GM18867 (cell line): ENCODE results near the gene ADAM12.
"Not testable (repeated sequence)": the region's sequence is repeated elsewhere in the genome, so short reads cannot be mapped to it uniquely, and the experiment has no call there.

Experiments
- ATAC-seq: cut with Tn5 transposase; IDR thresholded peaks from one replicate; pipeline ENCODE4 v1.9.1; 2021; ENCODE audit warnings: mild to moderate bottlenecking, moderate library complexity; ENCODE audit not compliant: unreplicated experiment

Gene ADAM12

GRCh38 chr10:126062131-126063032 lies 325.9 kb downstream of the ADAM12 start:
- ATAC-seq: no peak

- no peak for ATAC-seq
These were observed 326.8 kb downstream of the ADAM12 start for GRCh38 chr10:126061526-126061925.

DNA sequence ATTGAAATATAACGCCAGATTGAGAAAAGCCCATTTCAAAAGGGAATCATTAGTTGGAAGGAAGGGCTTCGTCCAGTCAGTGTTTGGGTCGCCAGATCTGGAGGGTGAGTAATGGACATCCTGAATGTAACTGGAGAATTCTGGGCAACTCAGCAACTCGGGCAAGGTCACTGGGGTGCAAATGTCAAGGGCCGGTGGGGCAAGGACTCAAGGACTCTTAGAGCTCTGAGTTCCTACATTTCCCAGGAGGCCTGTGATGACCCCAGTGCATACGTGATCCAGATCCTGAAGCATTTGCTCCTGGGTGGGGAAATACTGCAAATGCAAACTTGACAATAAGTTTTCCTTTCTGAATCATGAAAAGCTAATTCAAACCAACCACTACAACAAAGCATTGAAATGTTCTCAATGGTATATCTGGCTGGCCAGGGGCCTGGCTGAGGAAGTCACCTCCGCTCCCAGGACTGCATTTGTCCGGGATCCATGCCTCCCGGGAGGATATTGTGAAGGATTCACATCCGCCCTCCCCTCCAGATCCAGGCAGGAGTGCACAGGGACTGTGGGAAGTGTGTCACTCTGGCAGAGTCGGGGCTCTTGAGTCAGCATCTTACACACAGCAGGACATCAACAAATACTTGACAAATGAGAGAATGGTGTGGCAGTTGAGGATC lies 327.9 kb downstream of the ADAM12 start:
- no peak for ATAC-seq

- no peak for ATAC-seq
These were observed 329.0 kb downstream of the ADAM12 start for GRCh38 chr10:126059076-126059826.

DNA sequence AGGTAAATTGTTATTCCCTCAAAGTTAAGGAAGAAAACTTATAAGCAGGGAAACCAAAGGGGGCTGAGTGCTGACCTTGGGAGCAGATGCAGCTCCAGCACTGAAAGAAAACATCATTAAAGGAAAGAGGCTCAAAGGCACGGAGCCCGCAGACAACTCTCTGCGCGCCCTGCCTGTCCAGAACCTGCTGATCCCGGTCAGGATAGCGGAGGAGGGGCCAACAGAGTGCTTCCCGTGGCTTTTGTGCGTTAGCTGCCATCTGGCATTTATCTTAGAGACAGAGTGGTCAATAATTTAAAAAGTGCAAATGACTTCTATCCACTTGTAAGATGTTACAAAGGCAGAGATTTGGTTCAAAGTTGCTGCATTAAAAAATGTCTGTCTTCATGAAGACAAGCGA lies 329.8 kb downstream of the ADAM12 start:
- ATAC-seq: no peak

DNA sequence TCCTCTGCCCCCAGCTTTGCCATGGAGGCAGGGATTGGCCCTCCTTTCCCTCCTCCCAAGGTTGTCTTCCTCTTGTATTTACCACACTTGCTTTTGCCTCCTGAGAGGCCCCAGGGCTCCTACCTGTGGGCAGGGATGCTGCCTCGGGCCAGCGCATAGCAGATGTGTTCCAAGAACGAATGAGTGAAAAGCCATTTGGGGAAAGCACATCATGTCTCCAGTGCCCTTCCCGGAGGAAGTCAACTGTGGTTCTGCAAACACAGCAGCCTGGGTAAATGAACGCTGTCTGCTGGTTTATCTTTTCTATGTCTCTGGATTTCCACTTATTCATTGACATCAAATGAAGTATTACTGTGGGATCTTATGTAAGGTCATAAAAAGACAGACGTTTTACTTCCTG lies 330.2 kb downstream of the ADAM12 start:
- ATAC-seq: no peak

DNA sequence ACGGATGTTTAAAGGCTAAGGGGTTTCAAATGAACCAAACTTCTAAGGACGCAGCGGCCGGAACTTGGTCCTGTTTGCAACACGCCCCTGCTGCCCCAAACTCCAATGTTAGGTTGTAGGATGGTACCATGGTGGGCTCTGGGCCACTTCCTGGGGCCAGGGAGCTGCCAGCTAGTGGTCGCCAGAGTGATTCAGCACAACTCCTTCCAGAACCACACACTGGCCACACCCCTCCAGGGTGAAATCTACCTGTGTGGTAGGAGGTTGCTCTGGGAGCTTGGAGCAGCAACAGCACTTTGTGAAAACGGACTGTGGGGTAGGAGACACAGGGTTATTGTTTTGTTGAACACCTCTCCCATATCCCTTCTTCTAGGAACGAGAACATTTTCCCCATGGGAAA lies 330.8 kb downstream of the ADAM12 start:
- no peak for ATAC-seq

GRCh38 chr10:126054191-126054590 lies 334.1 kb downstream of the ADAM12 start:
- ATAC-seq: no peak

DNA sequence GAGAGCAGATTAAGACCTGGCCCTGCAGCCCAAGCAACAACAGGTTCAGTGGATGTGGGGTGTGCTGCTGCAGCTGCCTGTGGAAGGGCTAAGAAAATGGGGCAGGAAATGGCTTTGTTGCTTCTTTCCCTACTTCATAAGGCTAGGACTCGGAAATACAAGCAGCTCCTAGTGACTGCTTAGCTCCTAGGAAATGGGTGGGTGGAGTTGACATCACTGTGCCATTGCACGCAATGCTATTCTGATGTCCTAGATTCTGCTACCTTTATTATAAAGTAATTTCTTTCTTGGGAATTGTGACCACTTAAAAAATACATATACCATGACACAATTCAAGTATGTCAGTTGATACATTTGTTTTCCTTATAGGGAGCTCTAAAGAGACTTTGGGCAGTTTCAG lies 336.1 kb downstream of the ADAM12 start:
- ATAC-seq: no peak

- ATAC-seq: no peak
These were observed 338.2 kb downstream of the ADAM12 start for GRCh38 chr10:126049759-126050700.

GRCh38 chr10:126047749-126048148 lies 340.5 kb downstream of the ADAM12 start:
- ATAC-seq: not testable (repeated sequence)

- ATAC-seq: no peak
These were observed 341.4 kb downstream of the ADAM12 start for GRCh38 chr10:126046831-126047230.

GRCh38 chr10:126045861-126046260 lies 342.4 kb downstream of the ADAM12 start:
- no peak for ATAC-seq

GRCh38 chr10:126043389-126043788 lies 344.9 kb downstream of the ADAM12 start:
- no peak for ATAC-seq

DNA sequence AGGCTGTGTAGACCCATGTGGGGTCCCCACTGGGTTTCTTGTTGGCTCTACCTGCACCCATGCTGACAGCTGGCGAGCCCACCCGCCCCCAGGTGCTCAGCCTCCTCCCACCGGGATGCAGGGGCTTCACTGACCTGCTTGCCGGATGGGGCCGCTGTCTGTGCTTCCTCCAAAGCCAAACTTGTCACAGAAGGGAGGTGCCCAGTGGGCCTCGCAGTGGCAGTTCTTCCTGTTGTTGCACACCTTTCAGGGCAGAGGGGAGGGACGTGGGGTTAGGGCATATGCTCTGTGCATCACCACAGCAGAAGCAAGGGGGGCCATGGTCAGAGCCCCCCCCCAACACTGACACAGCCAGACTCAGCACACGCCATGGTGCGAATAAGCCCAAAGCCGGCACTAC lies 345.4 kb downstream of the ADAM12 start:
- ATAC-seq: no peak

GRCh38 chr10:126042354-126042753 lies 345.9 kb downstream of the ADAM12 start:
- ATAC-seq: no peak

DNA sequence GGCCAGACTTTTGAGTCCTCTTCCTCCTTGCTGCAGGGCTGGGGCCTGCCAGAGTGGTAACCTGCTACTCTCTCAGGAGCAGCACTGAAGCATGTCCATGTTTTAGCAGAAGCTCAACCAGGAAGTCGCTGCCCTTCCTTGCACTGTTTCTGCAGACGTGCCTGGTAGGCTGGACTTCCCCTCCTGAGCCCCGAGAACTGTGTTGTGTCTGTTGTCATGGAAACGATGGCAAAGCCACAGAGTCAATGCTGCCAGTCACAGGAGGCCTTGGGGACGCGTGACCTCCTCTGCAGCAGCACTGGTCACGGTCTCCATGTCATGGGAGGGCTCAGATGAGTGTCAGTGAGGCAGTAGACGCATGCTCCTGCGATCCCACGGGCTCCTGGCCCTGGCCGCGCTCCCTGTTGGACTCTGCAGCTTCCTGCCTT lies 346.5 kb downstream of the ADAM12 start:
- peak; percentile 100 for ATAC-seq

- ATAC-seq: no peak
These were observed 347.2 kb downstream of the ADAM12 start for GRCh38 chr10:126041117-126041516.

DNA sequence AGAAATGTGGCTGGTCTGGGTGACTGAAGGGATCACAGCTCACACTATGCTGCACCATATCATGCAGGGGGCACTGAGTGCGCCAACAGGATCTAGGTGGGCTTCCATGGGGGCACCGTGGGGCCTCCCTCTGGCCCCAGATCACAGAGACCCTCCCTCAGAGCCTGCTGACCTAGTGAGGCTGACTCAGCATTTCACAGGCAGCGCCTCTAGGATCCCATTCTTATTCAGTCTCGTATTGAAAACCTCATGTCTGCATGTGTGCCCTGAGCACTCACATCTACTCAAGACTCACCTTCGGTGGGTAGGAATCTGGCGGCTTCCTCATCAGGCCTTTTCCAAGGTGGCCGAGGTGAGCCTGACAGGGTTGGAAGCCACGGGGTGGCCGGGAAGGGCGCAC lies 350.3 kb downstream of the ADAM12 start:
- no peak for ATAC-seq

GRCh38 chr10:126036515-126036914 lies 351.8 kb downstream of the ADAM12 start:
- no peak for ATAC-seq
